Measurements from ENCODE around the gene SEC24D. TPM values are rescaled to one million over a fixed set of nuclear protein-coding genes. Genes with fewer than 3 reads are reported as not detected.

Gene SEC24D
- total and polyA plus RNA-seq, 2 donors (not counting 3 experiments of a cell fraction or from before 2014, with no cell fraction given): 81.5 to 127 TPM

GRCh38 chr4:118762730-118763477 lies 73.0 kb downstream of the SEC24D start:
- H3K4me2 ChIP-seq (ENCODE audit: insufficient read depth, low read length): no peak overlapping the region
- peaks cover 20% of the 10 kb centered on the region for H3K79me2 ChIP-seq (ENCODE audit: control insufficient read depth, insufficient read depth, low read length)
- peaks cover 29% of the 10 kb centered on the region for H3K4me1 ChIP-seq (ENCODE audit: control insufficient read depth, extremely low read depth, insufficient read depth, low read length)
- TF ChIP-seq MYC (IDR thresholded peaks at IDR 0.05; ENCODE audit: low read depth, low read length) (no peak), JUN (IDR thresholded peaks at IDR 0.05; ENCODE audit: borderline replicate concordance, insufficient read depth, insufficient read length, low read depth) (no peak), POLR2AphosphoS5 (IDR thresholded peaks at IDR 0.05; ENCODE audit: insufficient read depth, low read depth, low read length) (no peak), FOS (IDR thresholded peaks at IDR 0.05; ENCODE audit: borderline replicate concordance, insufficient read depth, low read length) (no peak), POLR2A (IDR thresholded peaks at IDR 0.05; ENCODE audit: low read depth, low read length) (no peak), CTCF (IDR thresholded peaks at IDR 0.05; ENCODE audit: extremely low read depth in 1 of 2, insufficient read depth in 1 of 2, low read depth in 1 of 2, low read length in 2 of 2) (no peak), GATA2 (IDR thresholded peaks at IDR 0.05; ENCODE audit: insufficient read depth, insufficient read length, low read depth, low read length) (no peak), MAX (IDR thresholded peaks at IDR 0.05; ENCODE audit: insufficient read depth, insufficient read length) (no peak), EZH2 (IDR thresholded peaks at IDR 0.05; ENCODE audit: borderline replicate concordance, low read depth, low read length, severe bottlenecking) (no peak)
- H3K36me3 ChIP-seq (ENCODE audit: control insufficient read depth in 2 of 2, extremely low read depth in 1 of 2, insufficient read depth in 2 of 2, low read length in 2 of 2): peaks cover 14 to 29% of the 10 kb centered on the region in 2 experiments
- no peak overlapping the region for H3K27ac ChIP-seq (ENCODE audit: insufficient read depth, low read depth, low read length)
- no peaks in the 10 kb centered on the region for H3K9me3 ChIP-seq (replicated peaks; ENCODE audit: control insufficient read depth, insufficient read depth, low read length)
- no peaks in the 10 kb centered on the region for H3K27me3 ChIP-seq (ENCODE audit: control insufficient read depth in 2 of 2, insufficient read depth in 2 of 2, low read length in 2 of 2)
- ChIA-PET POLR2A (no interaction called here), CTCF (interaction anchor here (1.7 to 1.8 kb wide), 2 partner anchors 9 to 10 kb away, joined by 6 to 7 read pairs; no protein-coding TSS in a partner anchor)
- H3K9me1 ChIP-seq (replicated peaks; ENCODE audit: control insufficient read depth, extremely low read depth, insufficient read depth, low read length): no peaks in the 10 kb centered on the region
- no peak overlapping the region for H3K9ac ChIP-seq (replicated peaks; ENCODE audit: extremely low read depth, insufficient read depth, low read length)
- FAIRE-seq (no peak), DNase-seq (ENCODE audit: low read depth, low spot score) (no peak)
- no peaks in the 10 kb centered on the region for H4K20me1 ChIP-seq (replicated peaks; ENCODE audit: control insufficient read depth, extremely low read depth, insufficient read depth, low read length)
- no TSS peak for BruUV-seq (replicated peaks)
- H2AFZ ChIP-seq (ENCODE audit: low read depth, low read length): no peak overlapping the region
- no peak overlapping the region for H3K4me3 ChIP-seq (replicated peaks in 1 of 3; ENCODE audit: insufficient read depth in 1 of 3, low read depth in 1 of 3, low read length in 3 of 3)
- dilution Hi-C loops (cut with MboI; ENCODE audit: extremely low pct_ligation_motif_present, low sequenced_read_pairs) (no loop called here), intact Hi-C loops (cut with micrococcal nuclease) (loop anchor here (10.0 kb wide), 1 partner anchor 522 kb away; no protein-coding TSS in a partner anchor)
